Eye (tissue), 1 donor: ENCODE results near the gene WIPF1.
A peak's percentile ranks its signal among the peaks of the same experiment; 100 is the strongest.

Experiments used
- DNase-seq: peaks from one replicate; pipeline ENCODE4 v3.0.0-alpha.2; 2015

Gene WIPF1

GRCh38 chr2:174621323-174621722 lies 23.7 kb upstream of the WIPF1 start:
- DNase-seq = no peak

GRCh38 chr2:174618179-174618578 lies 20.6 kb upstream of the WIPF1 start:
- DNase-seq = no peak

- no peak for DNase-seq
These were observed 20.1 kb upstream of the WIPF1 start for GRCh38 chr2:174617718-174618117.

- DNase-seq = no peak
These were observed 19.5 kb upstream of the WIPF1 start for GRCh38 chr2:174617120-174617519.

GRCh38 chr2:174615871-174616436 lies 18.4 kb upstream of the WIPF1 start:
- no peak for DNase-seq

- DNase-seq = no peak
These were observed 16.7 kb upstream of the WIPF1 start for GRCh38 chr2:174614261-174614660.

- DNase-seq = no peak
These were observed 15.9 kb upstream of the WIPF1 start for GRCh38 chr2:174613531-174613930.

GRCh38 chr2:174612970-174613369 lies 15.4 kb upstream of the WIPF1 start:
- no peak for DNase-seq

- no peak for DNase-seq
These were observed 14.2 kb upstream of the WIPF1 start for GRCh38 chr2:174611854-174612253.

- DNase-seq = no peak
These were observed 13.4 kb upstream of the WIPF1 start for GRCh38 chr2:174611006-174611405.

GRCh38 chr2:174610243-174610995 lies 12.8 kb upstream of the WIPF1 start:
- DNase-seq = no peak

GRCh38 chr2:174609261-174609660 lies 11.7 kb upstream of the WIPF1 start:
- no peak for DNase-seq

GRCh38 chr2:174608866-174609214 lies 11.2 kb upstream of the WIPF1 start:
- no peak for DNase-seq

- DNase-seq = no peak
These were observed 10.6 kb upstream of the WIPF1 start for GRCh38 chr2:174607989-174608865.

- no peak for DNase-seq
These were observed 10.0 kb upstream of the WIPF1 start for GRCh38 chr2:174607584-174607983.

GRCh38 chr2:174606336-174606735 lies 8.7 kb upstream of the WIPF1 start:
- DNase-seq = no peak

- DNase-seq = no peak
These were observed 8.1 kb upstream of the WIPF1 start for GRCh38 chr2:174605687-174606086.

- peak; percentile 50 for DNase-seq
These were observed 5.7 kb upstream of the WIPF1 start for GRCh38 chr2:174603280-174603679.

GRCh38 chr2:174602745-174603144 lies 5.1 kb upstream of the WIPF1 start:
- no peak for DNase-seq

GRCh38 chr2:174600349-174600748 lies 2.7 kb upstream of the WIPF1 start:
- DNase-seq = no peak

- no peak for DNase-seq
These were observed 1.8 kb upstream of the WIPF1 start for GRCh38 chr2:174599310-174599921.

- DNase-seq = no peak
These were observed 627 bp downstream of the WIPF1 start for GRCh38 chr2:174597009-174597344.

- no peak for DNase-seq
These were observed 1.7 kb downstream of the WIPF1 start for GRCh38 chr2:174595891-174596397.
